ENCODE data around the gene DKK3. TPM values are rescaled to one million over a fixed set of nuclear protein-coding genes. Genes with fewer than 3 reads are reported as not detected.

Gene DKK3
- total RNA-seq, 2 donors from 2014 or later: 117 to 138 TPM

GRCh38 chr11:11963067-11963466, 45.4 kb downstream of the DKK3 start:
- DNase-seq (ENCODE audit: low spot score): no peak
- intact Hi-C loops (cut with DNase I): no loop called here

- DNase-seq (ENCODE audit: low spot score): no peak
Measured at GRCh38 chr11:11961399-11962028, 46.9 kb downstream of the DKK3 start.

GRCh38 chr11:11960687-11961086, 47.7 kb downstream of the DKK3 start:
- intact Hi-C loops (cut with DNase I): no loop called here
- no peak for DNase-seq (ENCODE audit: low spot score)

More at GRCh38 chr11:11961399-11962028, 46.9 kb downstream of the DKK3 start:
- intact Hi-C loops (cut with DNase I): no loop called here

GRCh38 chr11:11959601-11960000, 48.8 kb downstream of the DKK3 start:
- intact Hi-C loops (cut with DNase I): no loop called here
- DNase-seq (ENCODE audit: low spot score): no peak

GRCh38 chr11:11958403-11959231, 49.8 kb downstream of the DKK3 start:
- no peak for DNase-seq (ENCODE audit: low spot score)
- intact Hi-C loops (cut with DNase I): no loop called here

- intact Hi-C loops (cut with DNase I): no loop called here
- no peak for DNase-seq (ENCODE audit: low spot score)
Measured at GRCh38 chr11:11956006-11956405, 52.4 kb downstream of the DKK3 start.

GRCh38 chr11:11952036-11952435, 56.4 kb downstream of the DKK3 start:
- intact Hi-C loops (cut with DNase I): no loop called here
- DNase-seq (ENCODE audit: low spot score): no peak

- intact Hi-C loops (cut with DNase I): loop anchor here in 1 of 2 donors (10.0 kb wide), 1 partner anchor 325 kb away; no protein-coding TSS in a partner anchor
Measured at GRCh38 chr11:11949482-11949881, 58.9 kb downstream of the DKK3 start.

GRCh38 chr11:11948242-11948947, 60.0 kb downstream of the DKK3 start:
- no peak for DNase-seq (ENCODE audit: low spot score)
- intact Hi-C loops (cut with DNase I): loop anchor here in 1 of 2 donors (10.0 kb wide), 1 partner anchor 326 kb away; no protein-coding TSS in a partner anchor

More at GRCh38 chr11:11949482-11949881, 58.9 kb downstream of the DKK3 start:
- no peak for DNase-seq (ENCODE audit: low spot score)

- DNase-seq (ENCODE audit: low spot score): no peak
- intact Hi-C loops (cut with DNase I): loop anchor here in 1 of 2 donors (10.0 kb wide), 1 partner anchor 327 kb away; no protein-coding TSS in a partner anchor
Measured at GRCh38 chr11:11947825-11948224, 60.6 kb downstream of the DKK3 start.

- DNase-seq (ENCODE audit: low spot score): no peak
- intact Hi-C loops (cut with DNase I): loop anchor here in 1 of 2 donors (10.0 kb wide), 1 partner anchor 328 kb away; no protein-coding TSS in a partner anchor
Measured at GRCh38 chr11:11946878-11947277, 61.5 kb downstream of the DKK3 start.

- intact Hi-C loops (cut with DNase I): loop anchor here in 1 of 2 donors (10.0 kb wide), 1 partner anchor 329 kb away; no protein-coding TSS in a partner anchor
- DNase-seq (ENCODE audit: low spot score): no peak
Measured at GRCh38 chr11:11946180-11946579, 62.2 kb downstream of the DKK3 start.

- no peak for DNase-seq (ENCODE audit: low spot score)
- intact Hi-C loops (cut with DNase I): loop anchor here in 1 of 2 donors (10.0 kb wide), 1 partner anchor 330 kb away; no protein-coding TSS in a partner anchor
Measured at GRCh38 chr11:11944444-11944843, 64.0 kb downstream of the DKK3 start.

- intact Hi-C loops (cut with DNase I): loop anchor here in 1 of 2 donors (10.0 kb wide), 1 partner anchor 332 kb away; no protein-coding TSS in a partner anchor
Measured at GRCh38 chr11:11942668-11943067, 65.8 kb downstream of the DKK3 start.

GRCh38 chr11:11940551-11940950, 67.9 kb downstream of the DKK3 start:
- DNase-seq (ENCODE audit: low spot score): no peak
- intact Hi-C loops (cut with DNase I): loop anchor here in 1 of 2 donors (10.0 kb wide), 1 partner anchor 334 kb away; no protein-coding TSS in a partner anchor

More at GRCh38 chr11:11942668-11943067, 65.8 kb downstream of the DKK3 start:
- no peak for DNase-seq (ENCODE audit: low spot score)

GRCh38 chr11:11937957-11938356, 70.5 kb downstream of the DKK3 start:
- DNase-seq (ENCODE audit: low spot score): no peak
- intact Hi-C loops (cut with DNase I): loop anchor here (10.0 kb wide), 1 partner anchor 107 kb away; no protein-coding TSS in a partner anchor

GRCh38 chr11:11937433-11937832, 71.0 kb downstream of the DKK3 start:
- intact Hi-C loops (cut with DNase I): loop anchor here (10.0 kb wide), 1 partner anchor 107 kb away; no protein-coding TSS in a partner anchor
- no peak for DNase-seq (ENCODE audit: low spot score)

GRCh38 chr11:11935536-11935935, 72.9 kb downstream of the DKK3 start:
- no peak for DNase-seq (ENCODE audit: low spot score)
- intact Hi-C loops (cut with DNase I): loop anchor here (10.0 kb wide), 1 partner anchor 109 kb away; no protein-coding TSS in a partner anchor

- intact Hi-C loops (cut with DNase I): loop anchor here (10.0 kb wide), 1 partner anchor 113 kb away; no protein-coding TSS in a partner anchor
- DNase-seq (ENCODE audit: low spot score): no peak
Measured at GRCh38 chr11:11931461-11932055, 76.9 kb downstream of the DKK3 start.

Measured in posterior vena cava (tissue), 2 donors.